GM21528 (cell line): Measurements from ENCODE around the gene EPN3.

Experiments
- ATAC-seq: cut with Tn5 transposase; IDR thresholded peaks from one replicate; pipeline ENCODE4 v1.9.1; 2021; ENCODE audit warnings: mild to moderate bottlenecking, moderate library complexity; ENCODE audit not compliant: unreplicated experiment, low FRiP score

The EPN3 gene

DNA sequence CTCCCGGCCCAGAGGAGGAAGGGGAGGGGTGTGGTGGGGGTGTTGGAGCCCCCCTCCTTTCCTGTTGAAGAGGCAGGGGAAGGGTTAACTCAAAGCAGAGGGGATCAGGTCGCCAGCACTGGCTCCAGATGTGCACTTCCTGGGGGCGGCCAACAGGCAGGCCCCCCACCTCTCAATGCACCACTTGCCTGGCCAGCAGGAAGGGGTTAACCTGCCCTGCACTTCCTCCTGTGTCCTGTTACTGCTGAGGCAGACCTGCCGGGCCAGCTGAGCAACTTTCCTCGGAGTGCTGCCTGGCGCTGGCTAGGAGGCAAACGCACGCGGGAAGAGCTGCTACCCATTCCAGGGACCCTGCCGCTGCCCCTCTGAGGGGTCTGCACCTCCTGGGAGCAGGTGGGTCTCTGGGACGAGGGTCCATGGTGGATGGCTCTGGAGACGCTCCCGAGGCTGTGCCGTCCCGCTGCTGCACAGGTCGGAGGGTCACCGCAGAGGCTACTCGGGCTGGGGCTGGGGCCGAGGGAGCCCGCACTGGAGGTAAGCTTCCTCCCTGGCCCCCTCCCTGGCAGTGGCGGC, at the start of gene EPN3:
TSS of gene EPN3 (plus strand) at position 284 of the 573 bp plus-strand sequence. CDS start 3,822 bp downstream, outside the sequence.
- no peak for ATAC-seq

DNA sequence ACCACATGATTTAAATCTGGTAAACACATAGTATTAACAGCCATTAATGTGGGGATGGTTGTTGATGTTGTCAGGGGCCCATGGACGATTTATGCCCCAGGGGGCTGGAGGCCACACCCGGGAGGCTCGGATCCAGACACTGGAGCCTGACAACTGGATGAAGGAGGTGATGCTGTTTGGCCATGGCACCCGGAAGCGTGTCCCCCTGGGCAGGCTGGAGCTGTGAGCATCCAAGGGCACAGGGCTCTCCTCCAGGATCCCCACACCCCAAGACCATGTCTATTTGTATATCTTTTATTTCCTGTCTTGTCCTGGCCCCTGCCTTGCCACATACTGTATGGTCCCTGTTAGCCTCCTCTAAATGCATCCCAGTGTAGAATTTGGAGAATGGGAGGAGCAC, 49.3 kb upstream of the EPN3 start:
- no peak for ATAC-seq

DNA sequence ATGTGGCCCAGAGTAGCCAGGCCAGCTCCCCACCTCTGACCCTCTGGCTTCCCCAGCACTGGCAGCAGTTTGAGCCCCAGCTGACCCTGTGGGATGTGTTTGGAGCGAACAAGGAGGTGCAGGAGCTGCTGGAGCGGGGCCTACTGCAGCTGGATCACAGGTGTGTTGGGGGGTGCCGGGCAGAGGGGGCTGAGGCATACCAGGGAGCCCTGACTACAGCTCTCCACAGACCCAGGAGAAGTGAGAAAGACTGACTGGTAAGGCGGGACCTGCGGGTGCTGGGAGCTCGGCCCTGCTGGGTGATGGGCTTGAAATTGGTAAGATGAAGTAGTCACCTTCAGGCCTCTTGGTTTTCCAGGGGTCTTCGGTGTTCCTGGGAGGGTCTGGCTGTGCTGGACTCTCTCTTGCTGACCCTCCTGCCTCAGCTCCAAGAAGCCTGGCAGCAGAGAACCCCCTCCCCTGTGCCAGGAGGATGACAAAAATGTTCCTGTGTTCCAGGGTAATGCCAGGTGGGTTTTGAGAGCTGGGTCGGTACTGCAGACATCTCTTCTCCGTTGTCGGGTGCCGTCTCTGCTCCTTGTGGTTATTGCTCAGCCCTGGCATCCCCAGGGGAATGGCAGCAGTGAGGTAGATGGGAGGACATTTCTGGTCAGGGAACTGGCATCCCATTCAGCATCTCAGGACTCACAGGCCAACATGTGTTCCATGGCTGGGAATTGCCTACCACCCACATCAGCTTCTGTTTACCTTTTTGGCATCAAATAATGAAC, 48.0 kb upstream of the EPN3 start:
- no peak for ATAC-seq

DNA sequence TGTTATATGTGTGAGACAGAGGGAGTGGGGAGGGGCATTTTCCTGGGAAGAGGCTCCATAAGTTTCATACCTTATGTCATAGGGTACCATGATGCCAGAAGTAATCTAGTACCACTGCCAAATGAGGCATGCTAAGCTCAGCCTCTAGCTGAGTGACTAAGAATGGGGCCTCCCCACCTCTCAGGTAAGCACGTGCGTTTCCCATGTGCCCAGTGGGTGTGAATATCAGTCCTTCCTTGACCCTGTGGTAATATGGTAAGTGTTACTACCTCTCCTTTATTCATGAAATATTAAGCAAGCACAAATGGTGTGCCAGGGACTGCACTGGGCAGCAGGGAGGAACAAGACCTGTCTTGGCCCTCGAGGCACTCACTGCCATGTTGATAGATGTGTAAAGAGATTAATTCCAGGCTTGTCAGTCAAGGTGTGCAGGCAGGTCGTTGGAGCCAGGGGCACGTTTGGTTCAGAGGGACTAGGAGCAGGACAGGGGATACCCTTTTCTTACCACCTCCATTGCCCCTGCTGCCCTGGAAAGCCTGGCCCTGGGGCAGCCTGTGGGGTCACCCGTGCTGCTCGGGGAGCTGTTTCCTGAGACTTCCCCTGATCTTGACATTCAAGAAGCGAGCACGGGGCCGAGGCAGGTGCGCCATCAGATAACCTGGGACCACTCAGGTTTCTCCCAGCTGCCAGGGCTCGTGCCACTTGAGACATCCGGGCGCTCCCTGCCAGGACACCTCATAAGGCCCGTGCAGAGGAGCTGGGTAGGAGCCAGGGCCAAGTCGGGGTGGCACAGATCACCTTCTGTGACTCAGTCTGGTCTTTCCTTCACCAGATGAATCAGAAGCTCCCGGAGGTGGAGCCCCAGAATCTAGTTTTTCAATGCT, 45.1 kb upstream of the EPN3 start:
- ATAC-seq = no peak

GRCh38 chr17:50488880-50489279, 43.7 kb upstream of the EPN3 start:
- ATAC-seq = no peak

GRCh38 chr17:50491505-50491904, 41.0 kb upstream of the EPN3 start:
- ATAC-seq = no peak

GRCh38 chr17:50492214-50492613, 40.3 kb upstream of the EPN3 start:
- no peak for ATAC-seq

GRCh38 chr17:50493744-50494143, 38.8 kb upstream of the EPN3 start:
- no peak for ATAC-seq

GRCh38 chr17:50495217-50495823, 37.2 kb upstream of the EPN3 start:
- ATAC-seq = no peak

DNA sequence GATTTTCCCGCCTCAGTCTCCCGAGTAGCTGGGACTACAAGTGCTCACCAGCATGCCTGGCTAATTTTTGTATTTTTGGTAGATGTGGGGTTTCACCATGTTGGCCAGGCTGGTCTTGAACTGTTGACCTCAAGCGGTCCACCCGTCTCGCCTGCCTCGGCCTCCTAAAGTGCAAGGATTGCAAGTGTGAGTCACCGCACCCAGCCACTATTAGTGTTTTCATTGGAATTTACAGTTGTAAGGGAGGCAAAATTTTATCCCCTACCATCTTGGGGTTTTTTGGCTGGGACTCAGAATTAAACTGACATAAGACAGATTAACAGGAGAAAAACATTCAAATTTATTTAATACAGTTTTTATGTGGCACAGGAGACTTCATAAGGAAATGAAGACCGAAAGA, 36.6 kb upstream of the EPN3 start:
- ATAC-seq = no peak

DNA sequence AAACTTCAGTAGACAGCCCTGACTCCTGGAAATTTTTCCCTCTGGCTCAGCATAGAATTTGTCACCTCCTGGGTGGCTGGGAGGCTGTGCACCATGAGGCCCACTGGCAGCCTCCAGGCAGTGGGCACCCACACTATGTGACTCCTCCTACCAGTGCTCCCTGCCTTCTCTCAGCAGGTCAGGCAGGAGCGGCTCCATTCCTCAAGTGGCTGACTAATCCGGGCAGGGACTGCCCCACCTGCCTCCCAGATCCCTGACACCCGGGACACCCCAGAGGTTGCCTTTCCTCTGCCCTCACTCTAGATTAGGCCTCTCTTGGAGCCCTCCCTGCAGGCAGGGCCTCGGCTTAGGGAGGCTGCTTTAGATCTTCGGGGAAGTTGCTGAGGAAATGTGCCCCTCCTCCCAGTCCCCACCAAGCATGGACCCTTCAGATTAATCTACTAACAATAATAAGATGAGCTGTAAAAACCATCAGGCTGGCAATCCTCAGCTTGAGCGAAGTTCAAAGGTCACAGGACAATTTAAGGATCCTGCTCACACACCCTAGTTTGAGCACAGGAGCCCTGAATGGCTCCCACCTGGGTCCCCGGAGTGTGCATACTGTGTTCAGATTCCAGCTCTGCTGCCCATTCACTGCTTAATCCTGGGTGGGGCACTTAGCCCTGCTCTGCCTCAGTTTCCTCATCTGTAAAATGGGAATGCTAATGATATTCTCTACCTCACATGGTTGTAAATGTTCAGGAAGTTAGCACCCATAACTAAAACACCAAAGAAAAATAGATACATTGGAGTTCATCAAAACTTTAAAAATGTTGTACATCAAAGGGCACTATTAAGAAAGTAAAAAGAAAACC, 34.3 kb upstream of the EPN3 start:
- ATAC-seq = no peak

GRCh38 chr17:50499270-50499669, 33.3 kb upstream of the EPN3 start:
- no peak for ATAC-seq

GRCh38 chr17:50499721-50500120, 32.8 kb upstream of the EPN3 start:
- ATAC-seq = no peak

GRCh38 chr17:50501054-50501453, 31.5 kb upstream of the EPN3 start:
- ATAC-seq = no peak

DNA sequence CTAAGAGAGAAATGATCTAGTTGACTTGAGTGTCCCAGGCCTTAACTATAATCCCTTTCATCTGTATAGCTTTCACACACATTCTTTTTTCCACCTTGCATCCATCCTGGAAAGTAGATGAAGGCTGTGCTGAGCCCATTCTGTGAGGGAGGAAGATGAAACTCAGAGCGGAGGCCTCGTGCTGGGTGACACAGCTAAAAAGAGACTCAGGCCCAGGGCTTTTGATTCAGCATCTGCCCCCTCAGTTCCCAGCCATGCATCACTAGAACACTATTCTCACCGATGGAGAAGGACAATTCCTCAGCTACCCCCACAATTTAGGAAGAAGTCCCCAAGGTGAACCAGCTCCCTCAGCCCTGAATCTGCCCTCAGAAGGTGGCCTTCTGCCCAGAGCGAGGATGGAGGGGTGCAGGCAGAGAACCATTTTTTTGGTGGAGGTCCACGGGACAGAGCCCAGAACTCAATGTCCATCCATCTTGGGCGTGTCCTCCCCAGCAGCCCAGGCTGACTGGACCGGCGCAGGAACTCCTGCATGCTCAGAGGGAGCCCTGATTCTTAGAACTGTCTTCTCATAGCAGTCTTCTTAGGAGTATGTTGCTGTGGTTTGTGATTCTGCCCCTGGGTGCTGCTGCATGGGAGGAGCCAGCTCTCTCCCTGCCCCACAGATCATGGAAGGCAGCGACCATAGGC, 30.1 kb upstream of the EPN3 start:
- ATAC-seq = no peak

DNA sequence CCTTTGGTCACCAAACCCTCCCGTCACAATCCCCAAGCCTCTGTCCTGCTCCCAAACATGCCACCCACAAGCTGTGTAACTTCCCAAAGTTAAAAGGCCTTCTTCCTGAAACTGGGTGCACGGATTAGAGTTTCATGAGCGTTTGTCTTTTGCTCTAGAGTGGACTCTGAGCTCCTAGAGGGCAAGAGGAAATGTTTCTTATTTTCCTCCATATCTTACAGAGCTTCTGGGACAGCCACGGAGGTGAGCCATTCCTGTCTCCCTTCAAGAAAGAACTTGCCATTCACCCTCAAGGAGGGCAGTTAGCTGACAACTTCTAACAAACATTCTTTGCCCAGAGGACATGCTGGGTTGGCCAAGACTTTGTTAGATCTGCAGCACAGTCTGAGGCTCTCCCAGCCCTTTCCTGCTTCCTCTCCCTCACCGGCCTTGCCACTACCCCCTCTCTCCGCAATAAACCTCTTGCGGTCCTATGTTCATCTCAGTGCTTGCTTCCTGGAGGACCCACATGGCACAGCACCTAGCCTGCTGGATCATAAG, 26.9 kb upstream of the EPN3 start:
- no peak for ATAC-seq

DNA sequence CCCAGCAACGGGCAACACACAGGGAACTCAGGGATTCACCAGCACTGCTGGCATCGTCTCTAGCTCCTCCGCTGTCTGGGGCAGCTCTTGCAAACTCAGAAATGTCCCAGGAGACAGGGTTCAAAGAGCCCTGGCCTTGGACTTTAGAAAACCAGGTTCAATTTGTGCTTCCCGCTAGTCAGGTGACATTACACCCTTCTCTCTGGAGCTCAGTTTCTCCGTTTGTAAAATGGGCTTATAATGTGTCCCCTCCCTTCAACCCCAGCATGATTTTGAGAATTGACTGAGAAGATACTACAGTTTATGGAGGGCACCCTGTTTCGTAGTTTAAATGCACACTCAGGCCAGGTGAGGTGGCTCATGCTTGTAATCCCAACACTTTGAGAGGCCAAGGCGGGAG, 26.2 kb upstream of the EPN3 start:
- no peak for ATAC-seq

GRCh38 chr17:50507871-50508572, 24.5 kb upstream of the EPN3 start, which contains the start of gene MYCBPAP:
MYCBPAP (plus strand) TSS chr17:50508439; CDS start chr17:50508675, 236 bp downstream.
- peak; percentile 59 for ATAC-seq
